Glutamatergic neuron (in vitro differentiated cells): ENCODE measurements around the gene HTR2A. TPM values are rescaled to one million over a fixed set of nuclear protein-coding genes. Genes with fewer than 3 reads are reported as not detected.

Source experiments
- DNase-seq: peaks from one replicate; pipeline ENCODE4 v3.0.0; 2022
- H3K27ac Mint-ChIP-seq: one replicate; pipeline ENCODE4 v1.8.0; 2020; ENCODE audit warnings: mild to moderate bottlenecking, mixed read lengths, inconsistent platforms; ENCODE audit not compliant: unreplicated experiment
- H3K27me3 Mint-ChIP-seq: one replicate; pipeline ENCODE4 v1.8.0; 2020; ENCODE audit warnings: mild to moderate bottlenecking, moderate library complexity, mixed read lengths, inconsistent platforms; ENCODE audit not compliant: unreplicated experiment
- H3K36me3 Mint-ChIP-seq: one replicate; pipeline ENCODE4 v1.8.0; 2020; ENCODE audit warnings: mild to moderate bottlenecking, mixed read lengths, inconsistent platforms; ENCODE audit not compliant: unreplicated experiment
- H3K4me1 Mint-ChIP-seq: one replicate; pipeline ENCODE4 v1.8.0; 2020; ENCODE audit warnings: mild to moderate bottlenecking, low read depth, mixed read lengths, inconsistent platforms; ENCODE audit not compliant: unreplicated experiment
- H3K4me3 Mint-ChIP-seq: one replicate; pipeline ENCODE4 v1.8.0; 2020; ENCODE audit warnings: mild to moderate bottlenecking, mixed read lengths, inconsistent platforms; ENCODE audit not compliant: unreplicated experiment
- H3K9me3 Mint-ChIP-seq: one replicate; pipeline ENCODE4 v1.8.0; 2020; ENCODE audit warnings: mild to moderate bottlenecking, moderate library complexity, mixed read lengths, inconsistent platforms; ENCODE audit not compliant: unreplicated experiment
- total RNA-seq: library from RNA; stranded (reverse); fragmentation: NEBNext Ultra II Directional; extraction: Animal tissue kit (Norgen Biotek cat#: 25700); gene quantifications from one replicate; pipeline ENCODE4 v1.2.1, GENCODE V29; 2021; ENCODE audit not compliant: unreplicated experiment
- TF ChIP-seq, protein P1 (sequence below): fragments of 200-600 bp; sonication (generic); IDR thresholded peaks from one replicate; pipeline ENCODE4 v1.5.0; 2021; ENCODE audit not compliant: partially characterized antibody, unreplicated experiment

Gene HTR2A
- total RNA-seq, 1 donor from 2014 or later, result not detected

DNA sequence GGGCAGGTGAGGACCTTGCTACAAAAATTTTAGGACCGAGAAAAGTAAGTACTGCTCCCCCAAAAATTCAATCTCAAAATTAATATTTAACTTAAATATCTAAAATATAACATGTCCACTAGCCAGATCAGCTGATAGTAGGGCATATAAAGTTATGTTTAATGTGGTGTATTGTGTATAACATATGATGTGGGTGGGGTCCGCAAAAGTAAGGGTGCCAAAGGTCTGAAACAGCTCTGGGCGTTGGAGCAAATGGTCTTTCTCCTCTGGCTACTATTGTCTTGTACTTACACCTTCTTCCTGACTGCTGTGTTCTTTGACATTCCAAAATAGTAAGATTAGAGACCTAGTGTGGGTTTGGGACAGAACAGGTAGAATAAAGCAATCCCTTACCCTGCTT lies 41.2 kb downstream of the HTR2A start:
- no peaks in the 10 kb centered on the region for H3K9me3 Mint-ChIP-seq
- H3K4me1 Mint-ChIP-seq, result no peaks in the 10 kb centered on the region
- no peaks in the 10 kb centered on the region for H3K36me3 Mint-ChIP-seq
- peaks cover 1% of the 10 kb centered on the region for H3K27me3 Mint-ChIP-seq
- DNase-seq, result no peak
- TF ChIP-seq, protein P1, sequence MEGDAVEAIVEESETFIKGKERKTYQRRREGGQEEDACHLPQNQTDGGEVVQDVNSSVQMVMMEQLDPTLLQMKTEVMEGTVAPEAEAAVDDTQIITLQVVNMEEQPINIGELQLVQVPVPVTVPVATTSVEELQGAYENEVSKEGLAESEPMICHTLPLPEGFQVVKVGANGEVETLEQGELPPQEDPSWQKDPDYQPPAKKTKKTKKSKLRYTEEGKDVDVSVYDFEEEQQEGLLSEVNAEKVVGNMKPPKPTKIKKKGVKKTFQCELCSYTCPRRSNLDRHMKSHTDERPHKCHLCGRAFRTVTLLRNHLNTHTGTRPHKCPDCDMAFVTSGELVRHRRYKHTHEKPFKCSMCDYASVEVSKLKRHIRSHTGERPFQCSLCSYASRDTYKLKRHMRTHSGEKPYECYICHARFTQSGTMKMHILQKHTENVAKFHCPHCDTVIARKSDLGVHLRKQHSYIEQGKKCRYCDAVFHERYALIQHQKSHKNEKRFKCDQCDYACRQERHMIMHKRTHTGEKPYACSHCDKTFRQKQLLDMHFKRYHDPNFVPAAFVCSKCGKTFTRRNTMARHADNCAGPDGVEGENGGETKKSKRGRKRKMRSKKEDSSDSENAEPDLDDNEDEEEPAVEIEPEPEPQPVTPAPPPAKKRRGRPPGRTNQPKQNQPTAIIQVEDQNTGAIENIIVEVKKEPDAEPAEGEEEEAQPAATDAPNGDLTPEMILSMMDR, result no peak
- H3K4me3 Mint-ChIP-seq, result no peak overlapping the region
- H3K27ac Mint-ChIP-seq, result no peak overlapping the region

DNA sequence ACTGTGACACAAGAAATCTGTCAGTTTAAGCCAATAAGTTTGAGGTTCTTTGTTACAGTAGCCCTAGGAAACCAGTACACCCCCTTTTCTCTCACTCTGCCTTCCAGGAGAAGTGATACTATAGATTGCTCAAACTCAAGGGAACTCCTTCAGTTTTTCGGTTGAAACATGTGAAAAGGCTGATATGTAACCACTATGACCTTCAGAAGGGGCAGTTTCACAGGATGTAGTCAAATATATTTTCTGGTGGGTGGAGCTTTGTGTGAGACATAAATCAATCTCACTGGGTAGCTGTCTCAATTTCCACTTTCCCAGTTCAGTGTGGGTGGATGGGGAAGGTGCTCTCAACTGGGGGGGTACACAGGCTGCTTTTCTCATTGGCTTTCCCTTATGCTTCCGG lies 41.7 kb downstream of the HTR2A start:
- H3K27me3 Mint-ChIP-seq, result peaks cover 1% of the 10 kb centered on the region

DNA sequence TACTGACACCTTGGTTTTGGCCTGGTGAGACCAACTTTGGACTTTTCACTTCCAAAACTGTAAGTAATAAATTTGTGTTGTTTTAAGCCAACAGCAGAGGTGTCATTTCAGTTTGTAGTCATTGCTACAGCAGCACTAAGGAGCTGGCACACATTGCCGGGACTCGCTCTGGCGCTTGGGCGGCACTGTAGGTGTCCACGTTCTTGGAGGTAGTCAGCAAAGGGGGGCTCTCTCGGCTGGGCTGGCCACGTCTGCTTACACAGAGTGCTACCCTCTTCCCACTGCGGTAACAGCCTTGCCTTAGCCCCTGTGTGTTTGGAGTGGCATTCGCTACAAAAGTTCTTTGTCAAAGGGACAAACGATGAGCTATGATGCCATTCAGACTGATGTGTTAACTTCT lies 44.7 kb downstream of the HTR2A start:
- Mint-ChIP-seq H3K4me3 (no peak overlapping the region), H3K4me1 (no peaks in the 10 kb centered on the region), H3K27ac (no peak overlapping the region), H3K36me3 (no peaks in the 10 kb centered on the region), H3K27me3 (no peaks in the 10 kb centered on the region), H3K9me3 (no peaks in the 10 kb centered on the region)
- TF ChIP-seq, protein P1, result no peak
- DNase-seq, result no peak

More for the DNA sequence above, 41.7 kb downstream of the HTR2A start:
- Mint-ChIP-seq H3K4me3 (no peak overlapping the region), H3K9me3 (no peaks in the 10 kb centered on the region), H3K36me3 (no peaks in the 10 kb centered on the region), H3K4me1 (no peaks in the 10 kb centered on the region), H3K27ac (no peak overlapping the region)
- no peak for DNase-seq
- TF ChIP-seq, protein P1, result no peak

DNA sequence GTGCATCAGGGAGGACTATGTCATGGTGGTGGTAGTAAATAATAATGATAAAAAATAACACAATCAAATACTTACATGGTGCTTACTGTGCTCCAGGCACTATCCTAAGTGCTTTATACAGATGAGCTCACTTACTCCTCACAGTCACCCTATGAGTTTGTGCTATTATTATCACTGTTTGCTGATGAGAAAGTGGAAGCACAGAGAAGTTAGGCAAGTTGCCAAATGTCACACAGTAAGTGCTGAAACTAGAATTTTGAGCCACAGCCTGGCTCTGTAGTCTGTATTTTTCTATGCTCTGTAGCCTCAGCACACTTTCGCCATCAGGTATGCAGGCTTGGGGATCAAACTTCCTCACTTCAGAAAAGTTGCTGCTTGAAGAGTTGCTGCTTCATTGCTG lies 46.6 kb downstream of the HTR2A start:
- Mint-ChIP-seq H3K27me3 (no peaks in the 10 kb centered on the region), H3K9me3 (no peaks in the 10 kb centered on the region), H3K36me3 (no peaks in the 10 kb centered on the region), H3K4me1 (no peaks in the 10 kb centered on the region), H3K27ac (no peak overlapping the region), H3K4me3 (no peak overlapping the region)
- TF ChIP-seq, protein P1, result no peak
- no peak for DNase-seq

DNA sequence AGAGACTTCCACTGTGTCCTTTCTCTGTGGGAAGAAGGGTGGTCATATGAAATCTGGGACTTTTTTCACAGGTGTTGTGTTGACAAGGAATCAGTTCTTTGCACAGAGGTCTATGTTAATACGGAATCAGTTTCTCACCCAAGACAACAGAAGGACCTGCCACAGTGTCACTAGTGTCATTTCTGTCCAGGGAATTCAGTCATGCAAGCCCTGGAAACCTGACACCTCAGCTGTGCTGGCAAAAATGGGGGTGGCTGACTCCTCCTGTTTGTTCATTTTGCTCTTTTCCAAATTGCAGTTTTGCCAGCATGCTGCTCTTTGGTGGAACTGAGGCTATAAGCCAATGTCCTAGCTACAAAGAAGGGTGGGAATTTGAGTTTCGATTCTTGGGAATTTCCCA lies 50.1 kb downstream of the HTR2A start:
- H3K9me3 Mint-ChIP-seq, result no peaks in the 10 kb centered on the region
- H3K36me3 Mint-ChIP-seq, result no peaks in the 10 kb centered on the region
- no peak for DNase-seq
- H3K4me3 Mint-ChIP-seq, result no peak overlapping the region
- no peaks in the 10 kb centered on the region for H3K4me1 Mint-ChIP-seq
- H3K27me3 Mint-ChIP-seq, result no peaks in the 10 kb centered on the region
- TF ChIP-seq, protein P1, result no peak
- no peak overlapping the region for H3K27ac Mint-ChIP-seq
